Esophagus squamous epithelium (tissue), 4 donors: ENCODE results near the gene SYDE2.

ENCODE experiments used
- POLR2A ChIP-seq, 4 donors: fragments of 450-650 bp; IDR thresholded peaks; one replicate each; pipeline ENCODE4 v1.6.1; 2017; ENCODE audit warnings: antibody characterized with exemption in 4 of 4, mild to moderate bottlenecking in 4 of 4, moderate library complexity in 3 of 4
- TF ChIP-seq, protein P1 (sequence below), 6 experiments: fragments of 450-650 bp in 4 of 6; fragments of 200-600 bp in 2 of 6; sonication (generic) in 2 of 6; IDR thresholded peaks; one replicate each; pipeline ENCODE4 v1.5.1; 2016 to 2019; ENCODE audit warnings: antibody characterized with exemption in 6 of 6, mild to moderate bottlenecking in 4 of 6, moderate library complexity in 4 of 6

DNA sequence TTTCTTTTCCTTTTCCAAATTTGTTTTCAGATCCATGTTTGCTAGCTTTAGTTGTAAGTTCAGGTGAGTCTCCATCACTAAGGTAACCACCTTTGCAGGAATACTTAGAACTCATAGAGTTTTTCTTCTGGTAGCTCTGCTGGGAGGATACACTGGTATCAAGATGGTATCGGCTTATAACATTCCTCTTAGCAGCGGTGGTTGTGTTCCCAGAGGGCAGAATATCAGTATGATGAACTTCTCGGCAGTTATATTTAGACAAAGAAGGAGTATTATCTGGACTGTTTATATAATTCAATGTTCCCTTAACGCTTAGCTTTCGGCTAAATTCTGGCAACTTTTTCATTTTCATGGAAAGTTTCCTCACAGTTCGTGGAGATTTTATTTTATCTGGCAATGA, 18.1 kb downstream of the SYDE2 start:
- no peak for TF ChIP-seq POLR2A (IDR thresholded peaks at IDR 0.05)
- TF ChIP-seq, protein P1, sequence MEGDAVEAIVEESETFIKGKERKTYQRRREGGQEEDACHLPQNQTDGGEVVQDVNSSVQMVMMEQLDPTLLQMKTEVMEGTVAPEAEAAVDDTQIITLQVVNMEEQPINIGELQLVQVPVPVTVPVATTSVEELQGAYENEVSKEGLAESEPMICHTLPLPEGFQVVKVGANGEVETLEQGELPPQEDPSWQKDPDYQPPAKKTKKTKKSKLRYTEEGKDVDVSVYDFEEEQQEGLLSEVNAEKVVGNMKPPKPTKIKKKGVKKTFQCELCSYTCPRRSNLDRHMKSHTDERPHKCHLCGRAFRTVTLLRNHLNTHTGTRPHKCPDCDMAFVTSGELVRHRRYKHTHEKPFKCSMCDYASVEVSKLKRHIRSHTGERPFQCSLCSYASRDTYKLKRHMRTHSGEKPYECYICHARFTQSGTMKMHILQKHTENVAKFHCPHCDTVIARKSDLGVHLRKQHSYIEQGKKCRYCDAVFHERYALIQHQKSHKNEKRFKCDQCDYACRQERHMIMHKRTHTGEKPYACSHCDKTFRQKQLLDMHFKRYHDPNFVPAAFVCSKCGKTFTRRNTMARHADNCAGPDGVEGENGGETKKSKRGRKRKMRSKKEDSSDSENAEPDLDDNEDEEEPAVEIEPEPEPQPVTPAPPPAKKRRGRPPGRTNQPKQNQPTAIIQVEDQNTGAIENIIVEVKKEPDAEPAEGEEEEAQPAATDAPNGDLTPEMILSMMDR (IDR thresholded peaks at IDR 0.05): no peak
